Measurements from ENCODE around the gene BOD1.

DNA sequence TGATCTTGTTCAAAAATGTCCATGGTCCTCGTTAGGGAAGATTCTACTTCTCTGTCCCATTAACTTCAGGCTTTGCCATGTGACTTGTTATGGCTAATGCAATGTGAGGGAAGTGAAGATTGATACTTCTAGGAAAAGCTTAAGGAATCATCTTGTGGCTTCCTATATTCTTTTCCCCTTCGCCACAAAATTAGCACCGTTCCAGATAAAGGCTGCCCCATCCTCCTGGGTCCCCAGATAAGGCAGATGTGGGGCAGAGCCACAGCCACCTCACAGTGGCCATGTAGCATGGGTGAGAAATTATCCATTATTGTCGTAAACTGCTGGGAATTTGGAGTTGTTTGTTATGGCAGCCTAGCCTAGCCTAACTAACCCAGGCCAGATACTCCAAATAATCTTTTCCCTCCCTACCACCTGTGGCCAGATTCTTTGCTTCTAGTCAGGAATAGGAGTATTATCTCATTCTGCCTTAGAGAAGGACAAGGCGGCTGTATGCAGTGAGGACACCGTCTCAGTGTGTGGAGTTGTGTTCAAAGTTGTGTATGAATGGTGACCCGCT, 31.9 kb upstream of the BOD1 start:
- TF ChIP-seq, protein P1, sequence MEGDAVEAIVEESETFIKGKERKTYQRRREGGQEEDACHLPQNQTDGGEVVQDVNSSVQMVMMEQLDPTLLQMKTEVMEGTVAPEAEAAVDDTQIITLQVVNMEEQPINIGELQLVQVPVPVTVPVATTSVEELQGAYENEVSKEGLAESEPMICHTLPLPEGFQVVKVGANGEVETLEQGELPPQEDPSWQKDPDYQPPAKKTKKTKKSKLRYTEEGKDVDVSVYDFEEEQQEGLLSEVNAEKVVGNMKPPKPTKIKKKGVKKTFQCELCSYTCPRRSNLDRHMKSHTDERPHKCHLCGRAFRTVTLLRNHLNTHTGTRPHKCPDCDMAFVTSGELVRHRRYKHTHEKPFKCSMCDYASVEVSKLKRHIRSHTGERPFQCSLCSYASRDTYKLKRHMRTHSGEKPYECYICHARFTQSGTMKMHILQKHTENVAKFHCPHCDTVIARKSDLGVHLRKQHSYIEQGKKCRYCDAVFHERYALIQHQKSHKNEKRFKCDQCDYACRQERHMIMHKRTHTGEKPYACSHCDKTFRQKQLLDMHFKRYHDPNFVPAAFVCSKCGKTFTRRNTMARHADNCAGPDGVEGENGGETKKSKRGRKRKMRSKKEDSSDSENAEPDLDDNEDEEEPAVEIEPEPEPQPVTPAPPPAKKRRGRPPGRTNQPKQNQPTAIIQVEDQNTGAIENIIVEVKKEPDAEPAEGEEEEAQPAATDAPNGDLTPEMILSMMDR (conservative IDR thresholded peaks at IDR 0.05; ENCODE audit: low read length) = no peak
- no peak for TF ChIP-seq EZH2phosphoT487 (IDR thresholded peaks at IDR 0.05; ENCODE audit: borderline replicate concordance)
